ENCODE data around the gene ARL2BP.
A peak's percentile ranks its signal among the peaks of the same experiment; 100 is the strongest.

The ARL2BP gene

GRCh38 chr16:57235128-57236021 is 9.7 kb upstream of the ARL2BP start:
- peak in 1 of 5 experiments; percentile 13 for DNase-seq

- DNase-seq, result no peak
Observed at GRCh38 chr16:57236022-57236350, 9.1 kb upstream of the ARL2BP start.

GRCh38 chr16:57238682-57239081 is 6.4 kb upstream of the ARL2BP start:
- DNase-seq, result no peak

DNA sequence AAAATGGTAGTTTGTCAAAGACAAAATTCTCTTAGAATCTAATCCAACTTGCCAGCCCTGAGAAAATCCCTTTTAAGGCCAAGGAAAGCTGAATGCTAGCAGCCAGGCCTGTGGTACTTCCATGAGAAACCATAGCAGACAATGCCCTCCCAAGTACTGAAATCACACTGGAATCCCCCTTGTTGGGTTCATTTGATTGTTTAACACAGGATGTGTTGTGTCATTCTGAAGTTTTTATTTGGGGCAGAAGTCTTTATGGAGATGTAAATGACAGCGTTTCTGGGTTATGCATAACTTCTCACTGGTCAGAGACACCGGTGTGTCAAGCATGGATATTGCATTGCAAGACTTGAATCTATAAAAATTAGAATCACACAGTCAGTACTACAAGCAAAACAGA is 6.0 kb upstream of the ARL2BP start:
- no peak for DNase-seq

- DNase-seq, result no peak
Observed at GRCh38 chr16:57240851-57241250, 4.2 kb upstream of the ARL2BP start.

- no peak for DNase-seq
Observed at GRCh38 chr16:57242650-57243049, 2.4 kb upstream of the ARL2BP start.

DNA sequence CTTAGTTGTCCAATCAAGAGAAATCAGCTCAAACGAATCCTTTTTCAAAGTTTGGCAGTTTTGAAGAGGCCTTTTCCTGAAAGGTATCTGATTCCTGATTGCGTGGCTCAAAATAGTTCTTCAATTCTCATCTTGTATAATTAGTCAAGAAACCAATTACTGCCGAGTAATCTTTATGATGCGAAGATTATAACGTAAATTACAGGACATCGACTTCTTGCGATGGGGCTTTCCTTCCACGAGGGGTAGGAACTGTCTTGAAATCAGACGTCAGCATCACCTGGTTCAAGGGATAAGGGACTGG is 644 bp upstream of the ARL2BP start:
- DNase-seq, result no peak

DNA sequence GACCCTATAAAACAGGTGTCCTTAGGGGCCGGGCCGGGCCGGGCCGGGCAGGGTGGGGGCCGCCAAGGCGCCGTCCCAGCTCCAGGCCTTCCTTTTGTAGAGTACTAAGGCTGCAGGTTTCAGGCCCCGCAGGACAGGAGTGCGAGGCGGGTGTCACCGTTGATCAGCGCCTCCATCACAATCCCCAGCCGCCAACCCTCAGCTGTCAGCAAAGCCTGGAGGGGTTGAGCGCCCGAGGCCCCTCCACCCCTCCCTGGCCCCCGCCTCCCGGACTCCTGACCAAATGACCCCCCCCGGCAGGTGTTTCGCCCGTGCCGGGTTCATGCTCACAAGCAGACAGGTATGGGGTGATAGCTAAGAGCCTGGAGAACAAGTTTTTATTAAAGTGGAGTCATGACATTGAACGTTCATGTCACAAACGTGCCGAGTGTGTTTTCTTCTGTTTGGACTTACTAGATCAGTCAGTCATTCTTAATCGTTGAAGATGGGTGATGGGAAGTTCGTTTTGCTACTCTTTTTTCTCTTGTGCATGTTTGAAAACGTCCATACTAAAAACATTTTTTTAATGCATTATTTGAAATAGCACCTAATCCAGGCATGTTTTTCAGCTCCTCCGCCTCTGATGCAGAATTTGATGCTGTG is 534 bp downstream of the ARL2BP start:
- DNase-seq, result no peak

GRCh38 chr16:57251352-57251751 is 6.3 kb downstream of the ARL2BP start:
- DNase-seq, result no peak

- peak in 1 of 5 experiments; percentile 20 for DNase-seq
Observed at GRCh38 chr16:57252148-57252721, 7.2 kb downstream of the ARL2BP start.

DNA sequence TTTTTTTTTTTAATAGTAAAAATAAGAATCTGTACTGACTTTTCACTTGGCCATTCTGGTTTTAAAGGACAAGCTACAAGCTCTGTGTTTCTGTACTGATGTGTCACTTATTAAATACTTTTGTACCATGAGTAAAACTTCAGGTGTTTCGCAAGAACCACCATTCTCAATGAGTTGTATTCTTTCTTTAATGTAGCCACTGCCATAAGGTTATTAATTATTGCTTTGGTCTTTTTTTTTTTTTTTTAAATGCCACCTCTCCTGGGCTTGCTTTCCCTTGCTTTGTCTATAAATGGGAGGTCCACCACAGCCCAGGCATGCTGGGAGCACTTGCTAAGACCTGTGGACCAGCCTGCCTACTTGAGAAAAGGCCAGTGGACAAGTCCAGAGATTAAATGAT is 8.4 kb downstream of the ARL2BP start:
- DNase-seq, result no peak

- no peak for DNase-seq
Observed at GRCh38 chr16:57255686-57256415, 10.8 kb downstream of the ARL2BP start.

- DNase-seq, result no peak
Observed at GRCh38 chr16:57256601-57257395, 11.7 kb downstream of the ARL2BP start.

- DNase-seq, result no peak
Observed at GRCh38 chr16:57257455-57258070, 12.5 kb downstream of the ARL2BP start.

GRCh38 chr16:57258226-57258909 is 13.3 kb downstream of the ARL2BP start:
- DNase-seq, result no peak

DNA sequence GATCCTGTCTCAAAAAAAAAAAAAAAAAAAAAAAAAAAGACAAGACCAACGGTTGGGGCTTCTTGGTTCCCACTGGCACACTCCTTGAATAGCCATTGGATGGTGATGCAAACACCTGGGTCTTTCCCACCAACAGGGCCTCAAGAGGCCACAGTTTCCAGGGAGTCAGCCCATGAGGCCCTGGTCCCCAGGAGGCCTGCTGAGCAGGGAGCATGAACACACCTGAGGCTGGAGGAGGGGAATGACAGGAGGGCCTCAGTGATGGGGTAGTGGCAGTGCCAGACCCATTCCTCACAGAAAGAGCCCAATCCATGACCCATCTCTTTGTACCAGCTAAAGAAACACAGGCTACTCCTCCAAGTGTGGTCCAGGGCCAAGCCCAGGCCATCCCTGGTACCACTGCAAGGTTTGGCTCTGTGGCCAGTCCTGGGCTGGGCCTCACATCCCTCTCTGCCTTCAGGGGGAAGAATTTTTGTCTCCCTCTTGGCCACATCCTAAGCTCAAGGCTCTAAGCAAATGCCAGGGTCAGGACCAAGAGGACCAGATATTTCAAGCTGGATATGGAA is 13.9 kb downstream of the ARL2BP start:
- DNase-seq, result no peak

GRCh38 chr16:57260294-57260929 is 15.4 kb downstream of the ARL2BP start:
- no peak for DNase-seq

- no peak for DNase-seq
Observed at GRCh38 chr16:57261806-57262205, 16.7 kb downstream of the ARL2BP start.

- DNase-seq, result no peak
Observed at GRCh38 chr16:57262841-57263540, 17.9 kb downstream of the ARL2BP start.
